Muscle layer of duodenum (tissue), 2 donors: ENCODE data around the gene MEG3.

Experiments
- H3K27ac ChIP-seq: one replicate; pipeline ENCODE4 v1.7.0; 2013; ENCODE audit warnings: mild to moderate bottlenecking, low read length
- H3K27me3 ChIP-seq: one replicate; pipeline ENCODE4 v1.7.0; 2013; ENCODE audit warnings: low read depth, mild to moderate bottlenecking, control low read depth, low read length
- H3K36me3 ChIP-seq, 2 donors: one replicate each; pipeline ENCODE4 v1.7.0; 2013; ENCODE audit warnings: low read length in 2 of 2, control low read depth in 1 of 2, mild to moderate bottlenecking in 1 of 2; ENCODE audit not compliant: insufficient read depth in 2 of 2, control insufficient read depth in 1 of 2
- H3K4me1 ChIP-seq, 2 donors: one replicate each; pipeline ENCODE4 v1.7.0; 2013; ENCODE audit warnings: low read length in 2 of 2, mild to moderate bottlenecking in 2 of 2, control low read depth in 1 of 2, moderate library complexity in 1 of 2; ENCODE audit not compliant: insufficient read depth in 2 of 2, control insufficient read depth in 1 of 2
- H3K4me3 ChIP-seq, 2 donors: one replicate each; pipeline ENCODE4 v1.7.0; 2013; ENCODE audit warnings: low read length in 2 of 2, low read depth in 1 of 2, mild to moderate bottlenecking in 1 of 2
- H3K9me3 ChIP-seq, 2 donors: one replicate each; pipeline ENCODE4 v1.7.0; 2013; ENCODE audit warnings: low read length in 2 of 2, control low read depth in 1 of 2, mild to moderate bottlenecking in 1 of 2; ENCODE audit not compliant: control insufficient read depth in 1 of 2
- donor health status: healthy.

Gene MEG3

DNA sequence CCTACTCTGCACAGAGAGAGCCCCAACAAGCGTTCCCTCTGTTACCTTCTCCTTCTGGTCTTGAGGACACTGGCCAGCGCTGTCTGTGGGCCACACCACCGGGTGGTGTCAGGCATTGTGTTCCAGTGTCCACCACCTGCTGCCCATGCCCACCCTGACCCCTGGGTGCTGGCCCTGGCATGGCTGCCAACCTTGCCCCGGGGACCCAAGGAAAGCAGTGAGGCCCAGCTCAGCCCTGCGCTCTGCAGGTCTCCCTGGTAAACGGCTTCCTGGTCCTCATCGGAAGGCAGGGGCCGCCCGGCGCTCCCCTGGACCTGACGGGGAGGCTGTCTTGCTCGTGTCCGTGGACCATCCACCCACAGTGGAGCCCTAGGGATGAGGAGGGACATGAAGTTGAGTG is 21.8 kb upstream of the MEG3 start:
- Histone ChIP-seq H3K9me3 (peaks cover 0 to 16% of the 10 kb centered on the region in 2 donors), H3K4me1 (no peaks in the 10 kb centered on the region), H3K27me3 (no peaks in the 10 kb centered on the region), H3K36me3 (no peaks in the 10 kb centered on the region), H3K27ac (no peak overlapping the region), H3K4me3 (no peak overlapping the region)

DNA sequence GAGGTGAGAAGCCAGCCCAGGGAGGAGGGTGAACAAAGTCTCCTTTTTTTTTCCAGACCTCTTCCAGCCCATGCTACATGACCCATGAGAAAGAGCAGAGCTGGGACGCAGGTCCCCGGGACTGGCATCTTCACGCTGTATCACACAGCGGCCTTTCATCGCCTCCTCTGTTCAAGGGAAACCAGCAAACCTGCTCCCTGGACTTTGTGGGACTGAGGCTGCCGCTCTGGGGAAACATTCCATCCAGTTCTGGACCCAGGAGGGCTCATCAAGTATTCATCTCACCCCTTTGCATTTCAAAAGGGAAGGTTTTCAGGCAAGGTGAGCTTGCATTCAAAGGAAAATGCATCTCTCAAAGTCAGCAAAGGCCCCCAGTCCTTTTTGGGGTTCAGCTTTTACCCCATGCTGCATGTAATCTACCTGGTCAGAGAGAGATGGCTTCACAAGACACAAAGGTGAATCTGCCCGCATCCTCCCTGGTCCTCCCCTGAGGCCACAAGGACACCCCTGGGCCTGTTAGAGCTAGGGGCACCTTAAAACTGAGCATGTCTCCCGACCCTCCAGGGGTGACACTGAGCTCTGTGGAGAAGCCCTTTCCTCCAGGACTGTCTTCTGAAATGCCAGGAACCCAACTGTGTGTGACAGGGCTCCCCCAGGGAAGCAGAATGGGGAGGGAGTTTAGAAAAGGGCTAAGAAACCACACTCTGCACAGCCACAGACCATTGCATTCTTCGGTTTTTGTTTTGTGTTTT is 21.2 kb upstream of the MEG3 start:
- H3K4me1 ChIP-seq = no peaks in the 10 kb centered on the region
- no peaks in the 10 kb centered on the region for H3K36me3 ChIP-seq
- no peaks in the 10 kb centered on the region for H3K27me3 ChIP-seq
- H3K4me3 ChIP-seq = no peak overlapping the region
- peaks cover 0 to 22% of the 10 kb centered on the region in 2 donors for H3K9me3 ChIP-seq
- no peak overlapping the region for H3K27ac ChIP-seq

DNA sequence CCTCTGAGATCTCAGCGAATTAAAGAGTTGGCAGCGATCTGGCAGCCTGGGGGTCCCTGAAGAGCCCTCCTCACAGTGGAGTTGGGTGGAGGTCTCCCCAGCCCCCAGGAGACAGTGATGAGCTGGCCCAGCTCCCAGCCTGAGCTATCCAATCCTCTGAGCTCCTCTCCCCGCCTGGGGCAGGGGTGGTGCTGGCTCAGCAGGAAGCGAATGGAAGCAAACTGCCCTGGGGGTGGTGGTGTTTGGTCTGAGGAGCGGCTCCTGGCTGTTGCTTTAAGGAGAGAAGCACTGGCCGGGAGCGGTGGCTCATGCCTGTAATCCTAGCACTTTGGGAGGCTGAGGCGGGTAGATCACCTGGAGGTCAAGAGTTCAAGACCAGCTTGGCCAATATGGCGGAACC is 19.5 kb upstream of the MEG3 start:
- Histone ChIP-seq H3K4me1 (no peaks in the 10 kb centered on the region), H3K4me3 (no peak overlapping the region), H3K27ac (no peak overlapping the region), H3K36me3 (no peaks in the 10 kb centered on the region), H3K27me3 (no peaks in the 10 kb centered on the region), H3K9me3 (peaks cover 0 to 32% of the 10 kb centered on the region in 2 donors)

DNA sequence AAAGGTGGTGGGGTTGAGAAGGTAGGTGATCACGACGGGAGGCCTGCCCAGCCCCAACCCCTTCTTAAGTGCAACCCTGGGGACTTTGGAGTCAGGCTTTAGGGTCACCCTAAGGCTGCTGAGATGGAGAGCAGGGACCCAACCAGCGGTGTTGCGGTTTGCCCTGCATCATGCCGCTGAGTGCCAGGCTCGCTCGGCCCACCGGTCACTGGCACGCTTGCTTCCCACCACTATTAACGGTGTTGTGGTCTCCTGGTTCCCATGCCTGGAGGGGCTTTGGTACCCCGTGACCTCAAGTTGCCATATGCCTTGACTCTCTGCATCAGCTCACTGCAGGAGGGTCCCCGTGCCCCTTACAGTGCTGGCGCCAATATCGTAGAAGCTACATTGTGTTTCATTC is 18.4 kb upstream of the MEG3 start:
- H3K4me3 ChIP-seq = no peak overlapping the region
- no peaks in the 10 kb centered on the region for H3K27me3 ChIP-seq
- H3K9me3 ChIP-seq = peaks cover 0 to 33% of the 10 kb centered on the region in 2 donors
- no peaks in the 10 kb centered on the region for H3K36me3 ChIP-seq
- H3K4me1 ChIP-seq = no peaks in the 10 kb centered on the region
- no peak overlapping the region for H3K27ac ChIP-seq

DNA sequence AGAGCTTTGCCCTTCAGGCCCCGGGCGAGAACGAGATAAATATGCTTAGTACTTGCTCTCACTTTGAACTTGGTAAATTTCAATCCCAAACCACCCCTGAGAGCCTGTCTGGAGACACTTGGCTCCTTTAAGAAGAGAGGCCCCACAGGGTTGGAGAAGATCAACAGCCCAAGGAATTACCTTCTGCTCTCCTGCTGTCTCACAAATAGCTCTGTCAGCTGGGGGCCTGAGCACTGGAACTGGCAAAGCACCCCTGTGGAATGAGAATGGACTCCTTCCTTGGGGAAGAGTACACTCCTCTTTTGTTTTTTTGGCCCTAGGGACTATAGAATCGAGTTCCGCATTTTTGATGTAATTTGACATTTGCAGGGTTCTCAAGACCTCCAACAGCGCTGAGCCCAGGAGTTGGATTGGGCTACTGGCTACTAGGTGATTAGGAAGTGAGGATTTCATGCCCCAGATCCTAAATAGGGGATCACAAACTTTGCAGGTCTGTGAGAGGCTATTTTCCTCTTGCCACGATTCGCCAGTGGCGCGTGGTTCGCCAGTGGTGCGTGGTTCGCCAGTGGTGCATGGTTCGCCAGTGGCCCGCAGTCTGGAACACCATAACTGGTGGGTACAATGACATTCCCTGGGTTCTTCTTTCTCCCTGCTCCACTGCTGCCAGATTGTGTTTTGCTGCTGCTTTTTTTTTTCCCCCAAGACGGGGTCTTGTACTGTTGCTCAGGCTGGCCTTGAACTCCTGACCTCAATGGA is 17.8 kb upstream of the MEG3 start:
- Histone ChIP-seq H3K4me1 (no peaks in the 10 kb centered on the region), H3K9me3 (peaks cover 0 to 33% of the 10 kb centered on the region in 2 donors), H3K27me3 (no peaks in the 10 kb centered on the region), H3K27ac (no peak overlapping the region), H3K36me3 (no peaks in the 10 kb centered on the region), H3K4me3 (no peak overlapping the region)

DNA sequence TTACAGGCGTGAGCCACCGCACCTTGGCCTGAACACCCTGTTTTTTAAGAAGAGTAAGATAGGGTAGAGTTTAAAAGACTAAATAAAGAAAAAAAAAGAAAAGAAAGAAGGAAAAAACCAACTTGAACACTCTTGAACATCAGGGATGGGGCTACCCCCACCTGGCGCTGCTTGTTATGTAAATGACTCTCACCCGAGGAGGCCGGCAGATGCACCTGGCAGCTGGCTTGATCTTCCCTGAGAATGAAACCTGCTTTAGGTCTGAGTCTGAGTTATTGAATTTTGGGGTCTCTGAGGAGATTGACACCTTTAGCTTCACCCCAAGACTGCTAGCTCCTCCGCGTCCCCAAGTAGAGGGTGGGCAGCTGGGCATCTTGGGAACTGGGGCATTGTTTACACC is 15.5 kb upstream of the MEG3 start:
- Histone ChIP-seq H3K36me3 (no peaks in the 10 kb centered on the region), H3K27me3 (no peaks in the 10 kb centered on the region), H3K27ac (no peak overlapping the region), H3K4me1 (no peaks in the 10 kb centered on the region), H3K9me3 (peaks cover 0 to 33% of the 10 kb centered on the region in 2 donors), H3K4me3 (no peak overlapping the region)

DNA sequence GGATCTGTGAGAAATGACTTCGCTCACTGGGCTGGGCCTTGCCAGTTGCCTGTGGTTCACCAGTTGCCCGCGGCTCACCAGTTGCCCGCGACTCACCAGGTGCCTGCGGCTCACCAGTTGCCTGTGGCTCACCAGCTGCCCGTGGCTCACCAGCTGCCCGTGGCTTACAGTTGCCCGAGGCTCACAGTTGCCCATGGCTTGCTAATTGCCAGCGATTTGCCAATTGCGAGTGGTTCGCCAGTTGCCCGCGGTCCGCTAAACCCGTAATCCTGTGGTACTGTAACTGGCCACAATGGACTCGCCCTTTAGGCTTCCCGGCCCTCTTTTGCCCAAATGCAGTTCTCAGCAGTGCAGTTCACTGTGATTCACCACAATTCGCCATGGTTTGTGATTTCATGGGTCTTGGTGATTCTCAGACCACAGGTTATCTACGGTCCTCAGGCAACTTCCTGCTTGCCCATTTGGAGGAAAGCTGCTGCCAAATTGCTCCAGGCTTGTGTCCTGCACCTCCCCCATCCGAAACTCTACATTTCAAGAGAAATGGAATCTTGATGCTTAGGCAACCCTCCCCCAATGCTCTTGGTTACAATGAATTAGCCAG is 15.0 kb upstream of the MEG3 start:
- peaks cover 0 to 33% of the 10 kb centered on the region in 2 donors for H3K9me3 ChIP-seq
- no peak overlapping the region for H3K4me3 ChIP-seq
- H3K27me3 ChIP-seq = no peaks in the 10 kb centered on the region
- no peaks in the 10 kb centered on the region for H3K36me3 ChIP-seq
- H3K27ac ChIP-seq = no peak overlapping the region
- no peaks in the 10 kb centered on the region for H3K4me1 ChIP-seq

DNA sequence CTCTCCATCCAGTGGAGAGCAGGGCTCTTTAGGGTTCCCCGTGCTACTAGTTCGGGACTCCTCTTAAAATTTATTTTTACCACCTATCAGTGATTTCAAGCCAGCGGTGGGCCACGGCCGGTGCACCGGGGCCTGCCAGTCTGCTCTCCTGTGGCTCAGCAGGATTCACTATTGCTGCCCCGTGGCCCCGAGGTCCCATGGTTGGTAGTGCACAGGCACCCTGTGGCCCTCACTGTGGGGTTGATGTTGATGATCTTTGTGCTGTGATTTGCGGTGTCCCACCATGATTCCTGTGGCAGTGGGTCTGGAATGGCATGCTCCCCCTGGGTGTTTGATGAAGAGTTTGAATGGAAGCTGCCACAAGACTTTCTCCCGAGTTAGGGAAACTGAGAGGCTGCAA is 12.6 kb upstream of the MEG3 start:
- H3K9me3 ChIP-seq = peaks cover 0 to 24% of the 10 kb centered on the region in 2 donors
- no peak overlapping the region for H3K4me3 ChIP-seq
- no peaks in the 10 kb centered on the region for H3K27me3 ChIP-seq
- H3K27ac ChIP-seq = no peak overlapping the region
- H3K4me1 ChIP-seq = no peaks in the 10 kb centered on the region
- no peaks in the 10 kb centered on the region for H3K36me3 ChIP-seq

DNA sequence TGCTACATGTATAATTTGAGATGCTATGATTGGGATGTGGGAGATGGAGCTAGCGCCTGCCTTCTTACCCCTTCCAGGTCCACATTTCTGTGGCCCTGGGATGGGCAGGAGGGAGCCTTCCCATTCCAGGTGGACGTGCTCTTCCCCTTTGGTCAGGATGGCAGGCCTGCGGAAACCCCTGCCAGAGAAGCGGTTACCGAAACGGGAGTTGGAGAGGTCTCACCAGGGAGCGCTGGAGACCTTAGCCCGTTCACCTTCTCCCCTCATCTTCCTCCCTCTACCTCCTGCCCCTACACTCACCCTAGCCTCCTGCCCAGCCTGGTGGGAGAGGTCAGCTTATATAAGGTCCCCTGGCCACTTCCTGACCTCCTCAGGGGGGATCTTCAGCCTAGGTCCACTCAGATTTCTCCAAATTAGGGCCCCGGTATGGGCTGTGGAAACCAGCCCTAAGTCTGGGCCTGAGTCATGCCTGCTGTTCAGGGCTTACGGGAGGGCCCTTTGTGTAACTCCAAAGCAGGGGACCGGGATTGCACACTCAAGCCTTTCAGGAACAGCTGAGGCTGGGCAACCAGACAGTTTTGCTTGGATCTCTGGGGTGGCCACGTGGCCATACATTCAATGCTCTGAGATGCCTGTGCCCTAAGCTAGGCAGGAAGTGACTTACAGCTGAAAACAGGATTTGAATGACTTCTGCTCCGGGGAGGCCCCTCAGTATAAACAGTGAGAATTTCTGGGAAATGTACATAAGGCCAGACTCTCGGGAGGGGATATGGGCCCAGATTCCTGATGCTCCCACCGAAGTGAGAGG is 10.2 kb upstream of the MEG3 start:
- H3K4me1 ChIP-seq = no peaks in the 10 kb centered on the region
- no peaks in the 10 kb centered on the region for H3K27me3 ChIP-seq
- H3K4me3 ChIP-seq = no peak overlapping the region
- no peaks in the 10 kb centered on the region for H3K36me3 ChIP-seq
- H3K27ac ChIP-seq = no peak overlapping the region
- H3K9me3 ChIP-seq = peaks cover 0 to 8% of the 10 kb centered on the region in 2 donors

DNA sequence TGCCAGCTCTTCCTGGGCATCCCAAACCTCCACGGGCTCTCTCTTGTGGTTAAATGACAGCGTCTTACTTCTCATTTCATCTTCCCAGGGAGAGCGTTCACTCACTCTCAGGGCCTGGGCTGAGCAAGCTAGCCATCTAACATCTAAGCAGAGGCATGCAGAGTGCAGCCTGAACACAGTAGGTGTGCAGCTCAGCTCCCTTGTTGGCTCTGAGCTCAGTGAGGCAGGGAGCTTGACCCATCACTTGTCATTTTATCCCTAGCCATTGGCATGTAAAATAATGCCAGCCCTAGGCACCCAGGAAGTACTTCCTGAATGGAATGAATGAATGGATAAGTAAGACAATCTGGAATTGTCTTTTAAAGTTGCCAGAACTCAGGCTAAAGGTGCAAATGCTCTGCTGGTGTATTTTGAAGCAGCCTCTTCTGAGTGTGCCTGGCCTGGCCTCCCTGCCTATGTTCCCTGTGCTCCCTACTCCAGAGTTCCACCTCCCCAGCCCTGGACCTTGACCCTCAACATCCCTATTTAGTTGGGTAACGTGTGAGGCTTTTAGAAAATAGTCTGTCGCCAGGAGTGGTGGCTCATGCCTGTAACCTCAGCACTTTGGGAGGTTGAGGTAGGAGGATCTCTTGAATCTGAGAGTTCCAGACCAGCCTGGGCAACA is 9.5 kb upstream of the MEG3 start:
- no peaks in the 10 kb centered on the region for H3K27me3 ChIP-seq
- no peak overlapping the region for H3K27ac ChIP-seq
- H3K4me3 ChIP-seq = no peak overlapping the region
- peaks cover 0 to 1% of the 10 kb centered on the region in 2 donors for H3K9me3 ChIP-seq
- no peaks in the 10 kb centered on the region for H3K36me3 ChIP-seq
- no peaks in the 10 kb centered on the region for H3K4me1 ChIP-seq
